Measurements from ENCODE around the gene GPHN.

DNA sequence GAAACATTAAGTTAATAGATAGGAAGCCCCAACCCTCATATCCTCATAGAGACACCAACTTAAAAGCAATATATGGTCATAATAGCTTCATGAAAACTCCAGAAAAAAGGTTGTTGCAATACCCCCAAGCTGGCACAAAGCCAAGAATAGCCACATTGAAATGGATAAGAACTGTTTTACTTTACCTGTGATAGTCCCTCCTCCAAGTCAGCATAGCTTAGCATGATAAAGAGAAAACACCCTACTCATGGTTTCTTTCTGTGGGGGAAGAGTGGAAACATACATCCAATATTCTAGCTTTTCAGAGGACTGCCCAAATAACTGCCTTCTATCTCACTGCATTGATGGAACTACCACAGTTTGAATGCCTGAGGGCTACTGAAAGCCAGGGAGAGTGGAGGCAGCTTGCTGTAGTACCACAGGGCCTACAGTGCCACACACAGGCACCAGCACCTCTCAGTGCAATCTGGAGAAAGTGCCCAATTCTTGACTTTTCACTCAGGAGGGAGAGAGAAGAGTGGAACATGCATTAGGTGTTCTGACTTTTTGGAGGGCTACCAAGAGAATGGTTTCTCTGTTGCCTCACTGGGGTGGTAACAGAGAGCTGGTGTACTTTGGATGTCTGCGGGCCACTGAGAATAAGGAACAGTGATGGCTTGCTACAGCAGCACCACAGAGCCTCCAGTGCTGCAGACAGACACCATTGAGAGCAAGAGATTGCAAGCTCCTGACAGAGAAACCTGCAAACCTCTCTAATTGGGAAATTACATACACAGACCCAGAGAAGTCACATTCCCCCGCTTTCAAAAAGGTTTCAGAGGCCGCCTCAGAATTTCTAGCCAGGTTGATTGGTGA lies 524.2 kb downstream of the GPHN start:
- TF ChIP-seq, protein P1, sequence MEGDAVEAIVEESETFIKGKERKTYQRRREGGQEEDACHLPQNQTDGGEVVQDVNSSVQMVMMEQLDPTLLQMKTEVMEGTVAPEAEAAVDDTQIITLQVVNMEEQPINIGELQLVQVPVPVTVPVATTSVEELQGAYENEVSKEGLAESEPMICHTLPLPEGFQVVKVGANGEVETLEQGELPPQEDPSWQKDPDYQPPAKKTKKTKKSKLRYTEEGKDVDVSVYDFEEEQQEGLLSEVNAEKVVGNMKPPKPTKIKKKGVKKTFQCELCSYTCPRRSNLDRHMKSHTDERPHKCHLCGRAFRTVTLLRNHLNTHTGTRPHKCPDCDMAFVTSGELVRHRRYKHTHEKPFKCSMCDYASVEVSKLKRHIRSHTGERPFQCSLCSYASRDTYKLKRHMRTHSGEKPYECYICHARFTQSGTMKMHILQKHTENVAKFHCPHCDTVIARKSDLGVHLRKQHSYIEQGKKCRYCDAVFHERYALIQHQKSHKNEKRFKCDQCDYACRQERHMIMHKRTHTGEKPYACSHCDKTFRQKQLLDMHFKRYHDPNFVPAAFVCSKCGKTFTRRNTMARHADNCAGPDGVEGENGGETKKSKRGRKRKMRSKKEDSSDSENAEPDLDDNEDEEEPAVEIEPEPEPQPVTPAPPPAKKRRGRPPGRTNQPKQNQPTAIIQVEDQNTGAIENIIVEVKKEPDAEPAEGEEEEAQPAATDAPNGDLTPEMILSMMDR (IDR thresholded peaks at IDR 0.05) = no peak
- no peak for TF ChIP-seq POLR2A (IDR thresholded peaks at IDR 0.05)

All from thyroid gland (tissue), 4 donors.